Nephron (organoid): ENCODE measurements around the gene CFDP1.

Experiments
- H3K27ac Mint-ChIP-seq, 3 experiments: 2 replicates each; pipeline ENCODE4 v1.8.0; 2020; ENCODE audit warnings: mixed read lengths in 3 of 3, mild to moderate bottlenecking in 2 of 3, moderate library complexity in 1 of 3
- H3K27me3 Mint-ChIP-seq: 2 replicates; pipeline ENCODE4 v1.8.0; 2021; ENCODE audit warnings: low read depth, mild to moderate bottlenecking, moderate library complexity, mixed read lengths
- H3K36me3 Mint-ChIP-seq: 2 replicates; pipeline ENCODE4 v1.8.0; 2020; ENCODE audit warnings: low read depth, mixed read lengths
- H3K4me1 Mint-ChIP-seq: 2 replicates; pipeline ENCODE4 v1.8.0; 2020; ENCODE audit warnings: mixed read lengths
- H3K4me3 Mint-ChIP-seq, 3 experiments: 2 replicates each; pipeline ENCODE4 v1.8.0; 2020; ENCODE audit warnings: mild to moderate bottlenecking in 3 of 3, mixed read lengths in 3 of 3, moderate library complexity in 2 of 3
- H3K9me3 Mint-ChIP-seq: 2 replicates; pipeline ENCODE4 v1.8.0; 2020; ENCODE audit warnings: mixed read lengths
- CTCF ChIP-seq, 3 experiments: fragments of 200-600 bp; sonication (generic); IDR thresholded peaks; one replicate each; pipeline ENCODE4 v1.5.0; 2021; ENCODE audit warnings: antibody characterized with exemption in 3 of 3; ENCODE audit not compliant: unreplicated experiment in 3 of 3

The CFDP1 gene

GRCh38 chr16:75383141-75383540 is 50.2 kb downstream of the CFDP1 start:
- Mint-ChIP-seq H3K9me3 (no peaks in the 10 kb centered on the region), H3K36me3 (peaks cover 25% of the 10 kb centered on the region), H3K4me3 (no peak overlapping the region), H3K27me3 (no peaks in the 10 kb centered on the region), H3K27ac (no peak overlapping the region), H3K4me1 (peaks cover 21% of the 10 kb centered on the region)
- no peak for TF ChIP-seq CTCF (IDR thresholded peaks at IDR 0.05; ENCODE audit: unreplicated experiment in 3 of 3)

- TF ChIP-seq CTCF (IDR thresholded peaks at IDR 0.05; ENCODE audit: unreplicated experiment in 3 of 3) = no peak
- Mint-ChIP-seq H3K27ac (no peak overlapping the region), H3K27me3 (no peaks in the 10 kb centered on the region), H3K4me1 (peaks cover 26% of the 10 kb centered on the region), H3K9me3 (no peaks in the 10 kb centered on the region), H3K4me3 (no peak overlapping the region), H3K36me3 (peaks cover 21% of the 10 kb centered on the region)
Observed at GRCh38 chr16:75382611-75383010, 50.7 kb downstream of the CFDP1 start.

- Mint-ChIP-seq H3K36me3 (peaks cover 27% of the 10 kb centered on the region), H3K9me3 (no peaks in the 10 kb centered on the region), H3K4me1 (peaks cover 40% of the 10 kb centered on the region), H3K4me3 (no peak overlapping the region), H3K27ac (no peak overlapping the region), H3K27me3 (no peaks in the 10 kb centered on the region)
- TF ChIP-seq CTCF (IDR thresholded peaks at IDR 0.05; ENCODE audit: unreplicated experiment in 3 of 3) = no peak
Observed at GRCh38 chr16:75380870-75381269, 52.4 kb downstream of the CFDP1 start.

GRCh38 chr16:75379911-75380847 is 53.1 kb downstream of the CFDP1 start:
- TF ChIP-seq CTCF (IDR thresholded peaks at IDR 0.05; ENCODE audit: unreplicated experiment in 3 of 3) = no peak
- Mint-ChIP-seq H3K4me1 (peaks cover 40% of the 10 kb centered on the region), H3K27me3 (no peaks in the 10 kb centered on the region), H3K36me3 (peaks cover 29% of the 10 kb centered on the region), H3K27ac (peak overlapping the region in 1 of 3 experiments; percentile 79), H3K9me3 (no peaks in the 10 kb centered on the region), H3K4me3 (no peak overlapping the region)

- Mint-ChIP-seq H3K27ac (peak overlapping the region in 1 of 3 experiments; percentile 3), H3K36me3 (peaks cover 33% of the 10 kb centered on the region), H3K4me3 (no peak overlapping the region), H3K4me1 (peaks cover 40% of the 10 kb centered on the region), H3K9me3 (no peaks in the 10 kb centered on the region), H3K27me3 (no peaks in the 10 kb centered on the region)
- TF ChIP-seq CTCF (IDR thresholded peaks at IDR 0.05; ENCODE audit: unreplicated experiment in 3 of 3) = no peak
Observed at GRCh38 chr16:75379339-75379738, 54.0 kb downstream of the CFDP1 start.

GRCh38 chr16:75378616-75379015 is 54.7 kb downstream of the CFDP1 start:
- Mint-ChIP-seq H3K4me3 (no peak overlapping the region), H3K27me3 (no peaks in the 10 kb centered on the region), H3K4me1 (peaks cover 40% of the 10 kb centered on the region), H3K27ac (peak overlapping the region in 1 of 3 experiments; percentile 3), H3K9me3 (no peaks in the 10 kb centered on the region), H3K36me3 (peaks cover 33% of the 10 kb centered on the region)
- TF ChIP-seq CTCF (IDR thresholded peaks at IDR 0.05; ENCODE audit: unreplicated experiment in 3 of 3) = no peak
